IgD-negative memory B cell (primary cell): ENCODE results near the gene AOAH. TPM values are rescaled to one million over a fixed set of nuclear protein-coding genes. Genes with fewer than 3 reads are reported as not detected.

Source experiments
- H3K27ac Mint-ChIP-seq, 3 donors: one replicate each; pipeline ENCODE4 v1.8.0; 2020 to 2022; ENCODE audit warnings: mild to moderate bottlenecking in 3 of 3, mixed read lengths in 3 of 3, moderate library complexity in 1 of 3
- H3K27me3 Mint-ChIP-seq: one replicate; pipeline ENCODE4 v1.8.0; 2021; ENCODE audit warnings: mixed read lengths
- H3K36me3 Mint-ChIP-seq: one replicate; pipeline ENCODE4 v1.8.0; 2020; ENCODE audit warnings: mild to moderate bottlenecking, mixed read lengths
- H3K4me1 Mint-ChIP-seq, 3 donors: one replicate each; pipeline ENCODE4 v1.8.0; 2020 to 2022; ENCODE audit warnings: mixed read lengths in 3 of 3, mild to moderate bottlenecking in 1 of 3
- H3K4me3 Mint-ChIP-seq, 4 donors: one replicate each; pipeline ENCODE4 v1.8.0; 2020 to 2022; ENCODE audit warnings: mild to moderate bottlenecking in 4 of 4, mixed read lengths in 4 of 4, moderate library complexity in 3 of 4
- H3K9me3 Mint-ChIP-seq, 3 donors: one replicate each; pipeline ENCODE4 v1.8.0; 2020 to 2021; ENCODE audit warnings: mixed read lengths in 3 of 3, mild to moderate bottlenecking in 1 of 3
- polyA plus RNA-seq: library from polyadenylated mRNA; unstranded; fragments of 300-500 nt; fragmentation: Illumina TruSeq; gene quantifications from one replicate; pipeline ENCODE4 v1.2.3, GENCODE V29; 2021

Gene AOAH
- polyA plus RNA-seq, 1 donor from 2014 or later: 2.8 TPM

- H3K4me3 Mint-ChIP-seq: no peak overlapping the region
- H3K27ac Mint-ChIP-seq: no peak overlapping the region
- H3K27me3 Mint-ChIP-seq: no peaks in the 10 kb centered on the region
- peaks cover 0 to 13% (median 6%) of the 10 kb centered on the region in 3 donors for H3K4me1 Mint-ChIP-seq
- H3K9me3 Mint-ChIP-seq: no peaks in the 10 kb centered on the region
- H3K36me3 Mint-ChIP-seq: peaks cover 2% of the 10 kb centered on the region
These were observed 32.3 kb downstream of the AOAH start for GRCh38 chr7:36691983-36692382.

- peak overlapping the region in 2 of 3 donors; percentile 47 to 59 for H3K27ac Mint-ChIP-seq
- H3K4me3 Mint-ChIP-seq: no peak overlapping the region
- peaks cover 1% of the 10 kb centered on the region for H3K27me3 Mint-ChIP-seq
- H3K36me3 Mint-ChIP-seq: peaks cover 2% of the 10 kb centered on the region
- peaks cover 0 to 13% (median 6%) of the 10 kb centered on the region in 3 donors for H3K4me1 Mint-ChIP-seq
- H3K9me3 Mint-ChIP-seq: no peaks in the 10 kb centered on the region
These were observed 33.6 kb downstream of the AOAH start for GRCh38 chr7:36690514-36691187.

GRCh38 chr7:36690041-36690440, 34.3 kb downstream of the AOAH start:
- Mint-ChIP-seq H3K36me3 (peaks cover 2% of the 10 kb centered on the region), H3K4me1 (peaks cover 0 to 13% (median 6%) of the 10 kb centered on the region in 3 donors), H3K27ac (no peak overlapping the region), H3K9me3 (no peaks in the 10 kb centered on the region), H3K27me3 (peaks cover 1% of the 10 kb centered on the region), H3K4me3 (no peak overlapping the region)

- no peaks in the 10 kb centered on the region for H3K36me3 Mint-ChIP-seq
- H3K9me3 Mint-ChIP-seq: no peaks in the 10 kb centered on the region
- H3K27ac Mint-ChIP-seq: no peak overlapping the region
- peaks cover 0 to 14% (median 6%) of the 10 kb centered on the region in 3 donors for H3K4me1 Mint-ChIP-seq
- peaks cover 1% of the 10 kb centered on the region for H3K27me3 Mint-ChIP-seq
- no peak overlapping the region for H3K4me3 Mint-ChIP-seq
These were observed 37.8 kb downstream of the AOAH start for GRCh38 chr7:36686499-36686898.

- no peaks in the 10 kb centered on the region for H3K9me3 Mint-ChIP-seq
- H3K4me1 Mint-ChIP-seq: peaks cover 0 to 2% (median 1%) of the 10 kb centered on the region in 3 donors
- no peaks in the 10 kb centered on the region for H3K36me3 Mint-ChIP-seq
- peaks cover 1% of the 10 kb centered on the region for H3K27me3 Mint-ChIP-seq
- H3K4me3 Mint-ChIP-seq: no peak overlapping the region
- H3K27ac Mint-ChIP-seq: no peak overlapping the region
These were observed 39.3 kb downstream of the AOAH start for GRCh38 chr7:36684954-36685353.

GRCh38 chr7:36683695-36684357, 40.5 kb downstream of the AOAH start:
- peaks cover under 1 to 4% (median 2%) of the 10 kb centered on the region in 3 donors for H3K4me1 Mint-ChIP-seq
- no peak overlapping the region for H3K27ac Mint-ChIP-seq
- no peaks in the 10 kb centered on the region for H3K36me3 Mint-ChIP-seq
- H3K4me3 Mint-ChIP-seq: no peak overlapping the region
- H3K27me3 Mint-ChIP-seq: peaks cover 1% of the 10 kb centered on the region
- no peaks in the 10 kb centered on the region for H3K9me3 Mint-ChIP-seq

GRCh38 chr7:36683111-36683510, 41.2 kb downstream of the AOAH start:
- H3K4me3 Mint-ChIP-seq: no peak overlapping the region
- H3K9me3 Mint-ChIP-seq: no peaks in the 10 kb centered on the region
- peaks cover 1% of the 10 kb centered on the region for H3K27me3 Mint-ChIP-seq
- no peaks in the 10 kb centered on the region for H3K36me3 Mint-ChIP-seq
- H3K4me1 Mint-ChIP-seq: peaks cover 8 to 11% (median 9%) of the 10 kb centered on the region in 3 donors
- H3K27ac Mint-ChIP-seq: no peak overlapping the region

GRCh38 chr7:36682102-36682501, 42.2 kb downstream of the AOAH start:
- no peak overlapping the region for H3K27ac Mint-ChIP-seq

GRCh38 chr7:36677769-36678437, 46.4 kb downstream of the AOAH start:
- Mint-ChIP-seq H3K36me3 (no peaks in the 10 kb centered on the region), H3K27ac (peak overlapping the region in 2 of 3 donors; percentile 87 to 89), H3K27me3 (no peaks in the 10 kb centered on the region), H3K4me3 (peak overlapping the region in 2 of 4 donors; percentile 2 to 81), H3K9me3 (no peaks in the 10 kb centered on the region), H3K4me1 (peaks cover 13 to 15% (median 14%) of the 10 kb centered on the region in 3 donors)

More at GRCh38 chr7:36682102-36682501, 42.2 kb downstream of the AOAH start:
- H3K4me3 Mint-ChIP-seq: no peak overlapping the region
- no peaks in the 10 kb centered on the region for H3K9me3 Mint-ChIP-seq
- peaks cover 13 to 15% (median 14%) of the 10 kb centered on the region in 3 donors for H3K4me1 Mint-ChIP-seq
- H3K27me3 Mint-ChIP-seq: peaks cover 1% of the 10 kb centered on the region
- H3K36me3 Mint-ChIP-seq: no peaks in the 10 kb centered on the region

- peaks cover 2% of the 10 kb centered on the region for H3K27me3 Mint-ChIP-seq
- no peak overlapping the region for H3K4me3 Mint-ChIP-seq
- H3K36me3 Mint-ChIP-seq: no peaks in the 10 kb centered on the region
- peaks cover 11 to 13% (median 12%) of the 10 kb centered on the region in 3 donors for H3K4me1 Mint-ChIP-seq
- no peaks in the 10 kb centered on the region for H3K9me3 Mint-ChIP-seq
- H3K27ac Mint-ChIP-seq: no peak overlapping the region
These were observed 50.6 kb downstream of the AOAH start for GRCh38 chr7:36673703-36674102.

- Mint-ChIP-seq H3K4me3 (no peak overlapping the region), H3K27me3 (peaks cover 2% of the 10 kb centered on the region), H3K36me3 (no peaks in the 10 kb centered on the region), H3K27ac (no peak overlapping the region), H3K9me3 (no peaks in the 10 kb centered on the region), H3K4me1 (peaks cover 0 to 2% (median 2%) of the 10 kb centered on the region in 3 donors)
These were observed 52.9 kb downstream of the AOAH start for GRCh38 chr7:36671432-36671829.

- peaks cover 0 to 2% (median 2%) of the 10 kb centered on the region in 3 donors for H3K4me1 Mint-ChIP-seq
- H3K36me3 Mint-ChIP-seq: no peaks in the 10 kb centered on the region
- no peaks in the 10 kb centered on the region for H3K9me3 Mint-ChIP-seq
- peaks cover 2% of the 10 kb centered on the region for H3K27me3 Mint-ChIP-seq
- H3K4me3 Mint-ChIP-seq: no peak overlapping the region
- peak overlapping the region in 1 of 3 donors; percentile 4 for H3K27ac Mint-ChIP-seq
These were observed 53.5 kb downstream of the AOAH start for GRCh38 chr7:36670585-36671431.

GRCh38 chr7:36668750-36669149, 55.5 kb downstream of the AOAH start:
- H3K4me1 Mint-ChIP-seq: peaks cover 0 to 2% (median 2%) of the 10 kb centered on the region in 3 donors
- H3K4me3 Mint-ChIP-seq: no peak overlapping the region
- no peaks in the 10 kb centered on the region for H3K36me3 Mint-ChIP-seq

GRCh38 chr7:36668080-36668479, 56.2 kb downstream of the AOAH start:
- Mint-ChIP-seq H3K4me3 (no peak overlapping the region), H3K27ac (no peak overlapping the region), H3K9me3 (no peaks in the 10 kb centered on the region), H3K36me3 (no peaks in the 10 kb centered on the region), H3K27me3 (peaks cover 2% of the 10 kb centered on the region), H3K4me1 (peaks cover 0 to 2% (median 2%) of the 10 kb centered on the region in 3 donors)

More at GRCh38 chr7:36668750-36669149, 55.5 kb downstream of the AOAH start:
- no peak overlapping the region for H3K27ac Mint-ChIP-seq
- H3K9me3 Mint-ChIP-seq: no peaks in the 10 kb centered on the region
- peaks cover 2% of the 10 kb centered on the region for H3K27me3 Mint-ChIP-seq
